BLaER1 treated with 17β-estradiol and CSF1 and Interleukin-3, amounts not matched to agents 10 nM and 100 nM (cell line): ENCODE results near the gene MEF2D.

ENCODE experiments used
- H3K27ac ChIP-seq, 11 experiments: shearing (Covaris generic); formaldehyde crosslinking; 2 replicates each; pipeline ENCODE4 v1.8.1; 2022
- H3K27me3 ChIP-seq, 11 experiments: shearing (Covaris generic); formaldehyde crosslinking; 2 replicates each; pipeline ENCODE4 v1.8.1; 2022
- H3K36me3 ChIP-seq, 11 experiments: shearing (Covaris generic); formaldehyde crosslinking; 2 replicates each; pipeline ENCODE4 v1.8.1; 2022
- H3K4me1 ChIP-seq, 10 experiments: shearing (Covaris generic); formaldehyde crosslinking; 2 replicates each; pipeline ENCODE4 v1.8.1; 2022
- H3K4me2 ChIP-seq, 11 experiments: shearing (Covaris generic); formaldehyde crosslinking; 2 replicates each; pipeline ENCODE4 v1.8.1; 2022
- H3K4me3 ChIP-seq, 10 experiments: shearing (Covaris generic); formaldehyde crosslinking; 2 replicates each; pipeline ENCODE4 v1.8.1; 2022
- H3K9ac ChIP-seq, 11 experiments: shearing (Covaris generic); formaldehyde crosslinking; 2 replicates each; pipeline ENCODE4 v1.8.1; 2022
- H3K9me3 ChIP-seq, 11 experiments: shearing (Covaris generic); formaldehyde crosslinking; replicated peaks in 1 of 11; 2 replicates each; pipeline ENCODE4 v1.8.1; 2022
- H4K20me1 ChIP-seq, 11 experiments: shearing (Covaris generic); formaldehyde crosslinking; 2 replicates each; pipeline ENCODE4 v1.8.1; 2022
- Cebpa-rat ChIP-seq, 11 experiments: shearing (Covaris generic); IDR thresholded peaks; 2 replicates each; pipeline ENCODE4 v1.8.1; 2022

The MEF2D gene

DNA sequence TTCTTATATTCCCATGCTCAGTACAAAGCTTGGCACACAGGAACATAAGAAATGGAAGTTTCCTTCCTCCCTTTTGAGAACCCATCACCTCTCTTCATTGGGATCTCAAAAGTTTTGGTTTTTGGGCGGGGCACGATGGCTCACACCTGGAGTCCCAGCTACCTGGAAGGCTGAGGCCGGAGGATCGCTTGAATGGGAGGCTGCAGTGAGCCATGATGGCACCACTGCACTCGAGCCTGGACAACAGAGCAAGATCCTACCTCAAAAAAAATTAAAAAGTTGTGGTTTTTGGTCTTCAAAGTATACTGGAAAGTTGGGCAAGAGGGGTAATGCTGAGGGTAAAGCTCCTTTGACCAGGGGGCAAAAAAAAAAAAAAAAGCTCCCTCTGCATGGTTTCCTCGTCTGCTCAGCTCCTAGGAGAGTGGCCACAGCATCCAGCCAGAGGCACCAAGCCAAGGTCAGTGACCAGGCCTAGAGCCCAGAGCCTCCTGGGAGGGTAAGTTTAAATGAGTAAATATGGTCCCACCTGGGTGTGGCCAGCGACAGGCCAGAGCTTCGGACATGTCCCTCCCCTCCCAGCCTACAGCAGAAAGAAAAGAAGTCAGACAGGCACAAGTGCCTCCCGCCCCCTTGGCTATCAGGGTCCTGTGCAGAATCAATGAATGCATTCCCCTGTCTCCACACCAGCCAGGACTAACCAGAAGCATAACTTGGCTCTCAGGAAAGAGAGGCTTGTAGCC lies 5.0 kb downstream of the MEF2D start:
- H3K4me3 ChIP-seq: peak overlapping the region; percentile 89 to 99 (median 98)
- TF ChIP-seq Cebpa-rat (IDR thresholded peaks at IDR 0.05): no peak
- peaks cover 73 to 78% (median 77%) of the 10 kb centered on the region in 10 experiments for H3K4me1 ChIP-seq
- peak overlapping the region; percentile 93 to 100 (median 98) for H3K9ac ChIP-seq
- H3K27ac ChIP-seq: peak overlapping the region in 10 of 11 experiments; percentile 48 to 100 (median 98); a peak in 20 of 22 replicates
- peaks cover 62 to 98% (median 81%) of the 10 kb centered on the region in 11 experiments for H4K20me1 ChIP-seq
- H3K36me3 ChIP-seq: peaks cover 18 to 63% (median 49%) of the 10 kb centered on the region in 11 experiments
- peak overlapping the region; percentile 92 to 100 (median 98) for H3K4me2 ChIP-seq
- no peaks in the 10 kb centered on the region for H3K27me3 ChIP-seq
- no peaks in the 10 kb centered on the region for H3K9me3 ChIP-seq

DNA sequence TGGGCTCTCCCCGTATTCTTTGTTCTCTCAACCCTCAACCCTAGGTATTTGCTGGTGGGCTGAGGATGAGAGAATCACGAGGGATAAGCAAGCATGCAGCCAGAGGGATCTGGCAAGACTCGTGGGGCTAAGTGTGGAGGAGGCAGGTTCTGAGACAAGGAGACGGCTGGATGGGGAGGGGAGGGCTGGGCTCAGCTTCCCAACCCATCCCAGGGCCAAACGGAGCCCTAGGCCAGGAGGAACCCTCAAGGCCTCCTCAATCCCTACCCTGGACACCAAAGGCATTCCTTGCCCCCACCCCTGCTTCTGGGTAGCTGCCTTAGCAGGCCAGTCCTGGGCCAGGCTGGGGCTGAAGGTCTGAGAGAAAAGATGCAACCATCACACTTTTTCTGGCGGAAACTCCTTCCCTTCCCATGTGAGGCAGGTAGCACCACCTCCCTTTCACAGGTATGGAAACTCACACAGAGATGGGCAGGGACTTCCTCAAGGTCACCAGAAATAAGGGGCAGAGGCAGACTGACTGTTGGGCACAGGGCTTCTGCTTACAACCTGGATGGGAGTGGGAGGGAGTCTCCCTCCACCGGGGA lies 6.2 kb downstream of the MEF2D start:
- peaks cover 85 to 90% (median 89%) of the 10 kb centered on the region in 10 experiments for H3K4me1 ChIP-seq
- no peak for TF ChIP-seq Cebpa-rat (IDR thresholded peaks at IDR 0.05)
- H3K4me3 ChIP-seq: peak overlapping the region; percentile 35 to 99 (median 96); a peak in 19 of 20 replicates
- H4K20me1 ChIP-seq: peaks cover 62 to 100% (median 84%) of the 10 kb centered on the region in 11 experiments
- H3K36me3 ChIP-seq: peaks cover 18 to 62% (median 47%) of the 10 kb centered on the region in 11 experiments
- H3K9me3 ChIP-seq: no peaks in the 10 kb centered on the region
- H3K27me3 ChIP-seq: no peaks in the 10 kb centered on the region
- H3K4me2 ChIP-seq: peak overlapping the region; percentile 92 to 100 (median 98)
- H3K9ac ChIP-seq: peak overlapping the region; percentile 78 to 100 (median 98)
- H3K27ac ChIP-seq: peak overlapping the region; percentile 61 to 100 (median 97); a peak in 21 of 22 replicates

DNA sequence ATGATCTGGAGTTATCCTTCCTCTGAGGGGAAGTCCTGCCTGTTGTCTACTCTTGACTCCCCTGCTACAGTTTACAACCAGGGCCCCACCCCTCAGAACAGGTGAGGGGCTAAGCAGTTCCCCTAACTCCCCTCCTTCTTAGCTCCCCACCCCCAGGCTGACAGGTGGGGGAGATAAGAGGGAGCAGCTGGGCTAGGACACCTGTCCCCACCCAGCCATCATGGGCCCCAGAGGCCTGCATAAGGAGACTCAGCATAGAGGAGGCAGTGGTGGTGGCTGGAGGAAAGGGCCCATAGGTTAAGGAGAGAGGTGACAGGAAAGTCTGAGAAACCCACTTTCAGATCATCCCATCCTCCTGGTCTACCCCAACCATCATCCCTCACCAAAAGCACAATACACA lies 6.8 kb downstream of the MEF2D start:
- peak overlapping the region; percentile 78 to 100 (median 98) for H3K9ac ChIP-seq
- H3K4me3 ChIP-seq: peak overlapping the region; percentile 35 to 99 (median 96)
- peaks cover 21 to 60% (median 43%) of the 10 kb centered on the region in 11 experiments for H3K36me3 ChIP-seq
- peak overlapping the region; percentile 92 to 100 (median 98) for H3K4me2 ChIP-seq
- H3K9me3 ChIP-seq: no peaks in the 10 kb centered on the region
- no peak for TF ChIP-seq Cebpa-rat (IDR thresholded peaks at IDR 0.05)
- H4K20me1 ChIP-seq: peaks cover 62 to 100% (median 84%) of the 10 kb centered on the region in 11 experiments
- H3K27ac ChIP-seq: peak overlapping the region; percentile 61 to 100 (median 97); a peak in 21 of 22 replicates
- no peaks in the 10 kb centered on the region for H3K27me3 ChIP-seq
- peaks cover 91 to 96% (median 95%) of the 10 kb centered on the region in 10 experiments for H3K4me1 ChIP-seq

DNA sequence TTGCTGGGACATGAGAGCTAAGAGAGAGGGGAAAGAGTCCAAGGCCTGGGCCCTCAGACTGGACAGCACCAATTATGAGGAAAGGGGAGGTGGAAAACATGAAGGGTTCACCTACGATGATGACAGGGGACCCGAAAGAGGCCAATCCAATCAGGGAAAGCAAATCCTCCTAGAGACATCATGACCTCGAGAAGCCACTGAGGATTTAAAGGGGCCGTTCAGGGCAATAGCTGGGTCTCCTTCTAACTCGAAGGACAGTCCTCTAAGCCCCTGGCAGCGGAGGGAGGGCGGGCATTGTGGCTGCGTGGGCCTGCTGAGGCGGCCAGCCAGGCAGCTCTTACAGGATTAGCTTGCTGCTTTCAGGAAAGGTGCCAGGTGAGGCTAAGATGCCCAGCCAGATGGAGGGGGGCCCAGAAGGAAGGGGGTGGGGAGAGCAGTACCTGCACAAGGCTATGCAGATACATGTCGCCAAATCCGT lies 7.4 kb downstream of the MEF2D start:
- Histone ChIP-seq H3K4me1 (peaks cover 97 to 100% (median 100%) of the 10 kb centered on the region in 10 experiments), H4K20me1 (peaks cover 63 to 100% (median 84%) of the 10 kb centered on the region in 11 experiments), H3K36me3 (peaks cover 26 to 64% (median 48%) of the 10 kb centered on the region in 11 experiments), H3K9ac (peak overlapping the region; percentile 78 to 100 (median 98)), H3K9me3 (no peaks in the 10 kb centered on the region), H3K27me3 (no peaks in the 10 kb centered on the region), H3K27ac (peak overlapping the region; percentile 61 to 100 (median 97); a peak in 21 of 22 replicates), H3K4me2 (peak overlapping the region; percentile 92 to 100 (median 98)), H3K4me3 (peak overlapping the region; percentile 35 to 99 (median 96))
- no peak for TF ChIP-seq Cebpa-rat (IDR thresholded peaks at IDR 0.05)

DNA sequence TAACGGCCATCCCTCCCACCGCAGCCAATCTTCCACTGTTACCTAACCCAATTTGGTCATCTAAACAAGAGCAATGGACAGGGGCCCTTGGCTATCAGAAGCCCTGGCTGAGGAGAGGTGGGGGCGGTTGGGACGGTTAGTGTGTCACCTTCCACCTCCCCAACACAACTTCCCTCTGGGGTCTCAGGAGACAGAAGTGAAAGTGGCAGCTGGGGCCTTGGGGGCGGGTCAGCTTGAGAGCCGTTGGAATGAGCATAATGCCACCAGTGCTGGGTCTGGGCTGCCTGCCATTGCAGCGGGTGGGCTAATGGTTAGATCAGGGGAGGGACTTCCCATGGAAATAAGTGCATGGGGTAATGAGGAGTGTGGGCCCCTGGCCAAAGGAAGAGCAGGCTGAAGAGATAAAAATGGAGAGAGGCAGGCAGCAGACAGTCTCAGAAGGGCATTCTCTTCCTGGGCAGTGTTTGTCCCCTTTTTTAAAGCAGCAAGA lies 7.9 kb downstream of the MEF2D start:
- Histone ChIP-seq H3K9me3 (no peaks in the 10 kb centered on the region), H3K9ac (peak overlapping the region; percentile 78 to 100 (median 98)), H4K20me1 (peaks cover 63 to 100% (median 84%) of the 10 kb centered on the region in 11 experiments), H3K27me3 (no peaks in the 10 kb centered on the region), H3K36me3 (peaks cover 32 to 64% (median 48%) of the 10 kb centered on the region in 11 experiments), H3K4me2 (peak overlapping the region; percentile 92 to 100 (median 98)), H3K27ac (peak overlapping the region; percentile 61 to 100 (median 97)), H3K4me3 (peak overlapping the region; percentile 35 to 99 (median 96)), H3K4me1 (peaks cover 98 to 100% (median 100%) of the 10 kb centered on the region in 10 experiments)
- TF ChIP-seq Cebpa-rat (IDR thresholded peaks at IDR 0.05): no peak

DNA sequence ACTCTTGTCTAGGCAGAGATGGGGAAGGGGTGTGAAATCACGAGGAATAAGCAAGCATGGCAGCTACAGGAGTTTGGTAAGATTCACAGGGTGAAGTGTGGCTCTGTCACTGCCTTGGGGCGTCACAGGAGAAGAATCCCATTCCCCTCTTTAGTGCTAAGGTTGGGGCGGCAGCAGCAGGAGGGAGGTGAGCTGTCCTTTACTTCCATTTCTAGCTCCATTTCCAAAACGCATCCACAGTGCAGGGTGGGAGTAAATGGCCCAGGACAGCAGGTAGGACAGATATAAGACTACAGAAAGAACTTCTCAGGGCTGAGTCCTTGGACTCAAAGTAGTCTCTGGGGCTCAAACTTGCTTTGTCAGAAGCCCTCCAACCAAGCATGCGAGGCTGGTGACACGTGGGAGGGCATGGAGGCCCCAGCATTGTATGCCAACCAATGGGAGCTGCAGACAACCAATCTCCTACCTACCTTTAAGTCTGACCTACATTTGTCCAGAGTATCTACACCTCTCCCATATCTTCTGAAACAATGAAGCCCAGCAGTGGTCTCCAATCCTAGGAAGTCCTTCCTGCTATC lies 8.5 kb downstream of the MEF2D start:
- Histone ChIP-seq H3K36me3 (peaks cover 37 to 64% (median 48%) of the 10 kb centered on the region in 11 experiments), H3K9ac (peak overlapping the region; percentile 78 to 100 (median 98); a peak in 21 of 22 replicates), H3K9me3 (no peaks in the 10 kb centered on the region), H3K4me3 (peak overlapping the region; percentile 35 to 99 (median 96)), H3K27ac (peak overlapping the region; percentile 61 to 100 (median 97)), H3K4me2 (peak overlapping the region; percentile 92 to 100 (median 98)), H4K20me1 (peaks cover 63 to 100% (median 84%) of the 10 kb centered on the region in 11 experiments), H3K27me3 (no peaks in the 10 kb centered on the region), H3K4me1 (peaks cover 98 to 100% (median 100%) of the 10 kb centered on the region in 10 experiments)
- TF ChIP-seq Cebpa-rat (IDR thresholded peaks at IDR 0.05): no peak

DNA sequence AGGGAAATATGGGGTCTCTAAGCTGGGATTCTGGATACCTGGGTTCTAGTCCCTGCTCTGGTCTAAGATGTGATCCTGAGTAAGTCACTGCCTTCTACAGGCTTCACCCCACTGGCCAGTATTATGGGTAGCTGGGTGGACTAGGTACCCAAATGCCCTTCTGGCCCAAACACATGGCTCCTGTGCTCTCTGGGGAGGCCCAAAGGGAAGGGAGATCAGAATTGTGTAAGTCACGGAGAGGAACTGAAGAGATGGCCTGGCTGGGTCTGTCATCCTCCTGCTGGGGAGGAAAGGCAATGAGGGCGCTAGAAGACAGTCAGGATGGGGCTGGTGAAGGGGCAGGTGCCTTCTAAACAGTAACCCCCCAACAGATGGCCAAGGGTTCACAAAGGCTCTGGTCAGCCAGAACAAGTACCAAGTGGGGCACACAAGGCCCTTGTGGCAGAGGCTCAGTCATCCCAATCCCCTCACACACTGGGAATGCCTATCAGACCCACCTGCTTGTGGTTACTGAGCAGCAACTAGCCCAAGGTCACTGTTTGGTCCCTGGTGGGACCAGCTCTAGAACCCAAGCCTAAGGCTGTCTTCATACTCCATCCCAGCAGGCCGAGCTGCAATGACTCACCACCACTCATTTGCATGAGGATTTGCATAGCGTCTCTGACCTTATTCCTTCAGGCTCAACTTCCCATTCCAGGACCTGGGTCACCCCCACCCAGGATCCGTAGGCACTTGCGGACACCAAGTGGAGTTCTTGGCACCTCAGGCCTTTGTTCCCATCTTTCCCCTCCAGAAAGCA lies 9.2 kb downstream of the MEF2D start:
- Histone ChIP-seq H3K4me1 (peaks cover 98 to 100% (median 100%) of the 10 kb centered on the region in 10 experiments), H3K4me3 (peak overlapping the region; percentile 35 to 99 (median 96)), H3K9ac (peak overlapping the region; percentile 78 to 100 (median 98); a peak in 21 of 22 replicates), H3K27me3 (no peaks in the 10 kb centered on the region), H3K36me3 (peaks cover 42 to 64% (median 48%) of the 10 kb centered on the region in 11 experiments), H3K27ac (peak overlapping the region; percentile 61 to 100 (median 97)), H3K9me3 (no peaks in the 10 kb centered on the region), H4K20me1 (peaks cover 63 to 100% (median 84%) of the 10 kb centered on the region in 11 experiments), H3K4me2 (peak overlapping the region; percentile 92 to 100 (median 98))
- TF ChIP-seq Cebpa-rat (IDR thresholded peaks at IDR 0.05): no peak
